Measurements from ENCODE around the gene SRRD. TPM values are rescaled to one million over a fixed set of nuclear protein-coding genes. Genes with fewer than 3 reads are reported as not detected.
"Not testable (repeated sequence)": the region's sequence is repeated elsewhere in the genome, so short reads cannot be mapped to it uniquely, and the experiment has no call there.

SRRD gene
- total and polyA plus RNA-seq, 12 donors, result 10.3 to 261 (median 17.1) TPM

DNA sequence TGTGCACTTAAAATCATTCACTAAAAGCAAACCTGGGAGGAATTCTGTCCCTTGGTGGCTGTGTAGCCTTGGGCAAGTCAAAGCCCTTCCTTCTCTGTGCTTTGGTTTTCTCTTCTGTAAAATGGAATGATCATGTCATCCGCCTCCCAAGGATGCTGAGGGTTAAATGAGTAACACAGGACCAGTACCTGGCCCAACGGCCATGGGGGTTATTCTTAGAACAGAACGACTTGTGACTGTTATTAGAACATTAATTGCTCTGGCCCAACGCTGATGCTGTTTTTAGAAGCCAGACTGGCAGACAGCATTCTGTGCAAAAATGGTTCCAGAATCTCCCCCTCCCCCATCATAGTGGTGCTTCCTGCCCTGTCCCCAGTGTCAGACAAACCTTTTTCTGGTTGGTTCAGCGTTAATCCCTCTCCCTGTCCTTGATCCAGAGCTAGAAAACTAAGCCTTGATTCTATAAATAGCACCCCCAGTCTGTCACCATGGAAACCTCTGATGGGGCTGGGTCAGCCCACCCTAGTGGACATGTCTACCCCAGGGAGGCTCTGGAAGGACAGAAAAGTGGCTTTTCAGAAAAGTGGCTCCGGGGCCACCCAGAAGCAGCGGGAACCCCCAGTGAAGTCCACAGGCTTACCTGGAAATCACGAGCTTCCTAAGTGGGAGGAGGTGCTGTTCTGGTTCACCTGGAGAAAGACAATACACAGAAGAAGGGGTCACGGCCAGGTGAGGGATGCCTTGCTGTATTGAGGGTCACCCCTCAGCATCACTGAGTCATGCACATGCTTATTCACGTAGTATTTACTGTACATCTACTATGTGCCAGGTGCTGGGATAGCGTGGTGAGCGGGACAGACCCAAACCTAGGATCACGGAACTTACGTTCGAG lies 44.1 kb downstream of the SRRD start:
- no peak for TF ChIP-seq POLR2A (IDR thresholded peaks at IDR 0.05)
- TF ChIP-seq, protein P1, sequence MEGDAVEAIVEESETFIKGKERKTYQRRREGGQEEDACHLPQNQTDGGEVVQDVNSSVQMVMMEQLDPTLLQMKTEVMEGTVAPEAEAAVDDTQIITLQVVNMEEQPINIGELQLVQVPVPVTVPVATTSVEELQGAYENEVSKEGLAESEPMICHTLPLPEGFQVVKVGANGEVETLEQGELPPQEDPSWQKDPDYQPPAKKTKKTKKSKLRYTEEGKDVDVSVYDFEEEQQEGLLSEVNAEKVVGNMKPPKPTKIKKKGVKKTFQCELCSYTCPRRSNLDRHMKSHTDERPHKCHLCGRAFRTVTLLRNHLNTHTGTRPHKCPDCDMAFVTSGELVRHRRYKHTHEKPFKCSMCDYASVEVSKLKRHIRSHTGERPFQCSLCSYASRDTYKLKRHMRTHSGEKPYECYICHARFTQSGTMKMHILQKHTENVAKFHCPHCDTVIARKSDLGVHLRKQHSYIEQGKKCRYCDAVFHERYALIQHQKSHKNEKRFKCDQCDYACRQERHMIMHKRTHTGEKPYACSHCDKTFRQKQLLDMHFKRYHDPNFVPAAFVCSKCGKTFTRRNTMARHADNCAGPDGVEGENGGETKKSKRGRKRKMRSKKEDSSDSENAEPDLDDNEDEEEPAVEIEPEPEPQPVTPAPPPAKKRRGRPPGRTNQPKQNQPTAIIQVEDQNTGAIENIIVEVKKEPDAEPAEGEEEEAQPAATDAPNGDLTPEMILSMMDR (IDR thresholded peaks at IDR 0.05), result no peak
- H3K9me3 ChIP-seq (replicated peaks in 1 of 3), result no peaks in the 10 kb centered on the region
- no peaks in the 10 kb centered on the region for H3K27me3 ChIP-seq
- no peak overlapping the region for H3K4me3 ChIP-seq
- peak in 2 of 7 donors; percentile 27 to 41 for DNase-seq
- 61 to 80% (median 65%) methylated on average over 15 of the region's 15 CpGs for WGBS, 4 donors
- peaks cover 0 to 31% of the 10 kb centered on the region in 2 donors for H3K36me3 ChIP-seq (replicated peaks in 1 of 2)
- peaks cover 5 to 19% of the 10 kb centered on the region in 2 donors for H3K4me1 ChIP-seq (replicated peaks in 1 of 2)
- intact Hi-C loops (cut with DNase I), result no loop called here
- H3K27ac ChIP-seq, result peak overlapping the region in 2 of 5 donors; percentile 15 to 71

DNA sequence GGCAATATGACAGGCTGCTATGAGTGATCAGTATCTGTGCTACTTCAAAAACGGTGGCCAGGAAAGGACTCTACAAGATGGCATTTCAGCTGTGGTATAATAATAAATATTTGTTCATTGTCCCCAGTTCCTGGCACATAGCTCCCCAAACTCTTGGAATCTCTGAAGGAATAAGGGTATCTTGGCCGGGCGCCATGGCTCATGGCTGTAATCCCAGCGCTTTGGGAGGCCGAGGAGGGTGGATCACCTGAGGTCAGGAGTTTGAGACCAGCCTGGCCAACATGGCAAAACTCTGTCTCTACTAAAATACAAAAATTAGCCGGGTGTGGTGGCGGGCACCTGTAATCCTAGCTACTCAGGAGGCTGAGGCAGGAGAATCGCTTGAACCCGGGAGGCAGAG lies 44.8 kb downstream of the SRRD start:
- DNase-seq; H3K4me3 ChIP-seq; H3K9me3 ChIP-seq (replicated peaks in 1 of 3); intact Hi-C loops (cut with DNase I); H3K27me3 ChIP-seq: not testable (repeated sequence)
- H3K27ac ChIP-seq, result peak overlapping the region in 2 of 5 donors; percentile 51 to 71
- peaks cover 5 to 19% of the 10 kb centered on the region in 2 donors for H3K4me1 ChIP-seq (replicated peaks in 1 of 2)
- WGBS, 4 donors, result 83 to 90% (median 87%) methylated on average over 9 of the region's 9 CpGs
- H3K36me3 ChIP-seq (replicated peaks in 1 of 2), result peaks cover 0 to 31% of the 10 kb centered on the region in 2 donors

- TF ChIP-seq, protein P1 (IDR thresholded peaks at IDR 0.05), result no peak
- no peak for TF ChIP-seq POLR2A (IDR thresholded peaks at IDR 0.05)
- peak; percentile 44 to 81 (median 70) for DNase-seq
- 36 to 59% (median 44%) methylated on average over 2 of the region's 2 CpGs for WGBS, 4 donors
- H3K4me1 ChIP-seq (replicated peaks in 1 of 2), result peaks cover 5 to 18% of the 10 kb centered on the region in 2 donors
- H3K36me3 ChIP-seq (replicated peaks in 1 of 2), result peaks cover 0 to 31% of the 10 kb centered on the region in 2 donors
- peak overlapping the region in 3 of 5 donors; percentile 51 to 71 (median 67) for H3K27ac ChIP-seq
- H3K27me3 ChIP-seq, result no peaks in the 10 kb centered on the region
- no peak overlapping the region for H3K4me3 ChIP-seq
- no peaks in the 10 kb centered on the region for H3K9me3 ChIP-seq (replicated peaks in 1 of 3)
- intact Hi-C loops (cut with DNase I), result no loop called here
Observed at GRCh38 chr22:26529345-26529744, 45.7 kb downstream of the SRRD start.

- Histone ChIP-seq H3K27ac (no peak overlapping the region), H3K4me3 (no peak overlapping the region), H3K9me3 (replicated peaks in 1 of 3) (no peaks in the 10 kb centered on the region), H3K4me1 (replicated peaks in 1 of 2) (no peaks in the 10 kb centered on the region), H3K27me3 (no peaks in the 10 kb centered on the region), H3K36me3 (replicated peaks in 1 of 2) (peaks cover 0 to 28% of the 10 kb centered on the region in 2 donors)
- TF ChIP-seq POLR2A (IDR thresholded peaks at IDR 0.05), result no peak
- TF ChIP-seq, protein P1 (IDR thresholded peaks at IDR 0.05), result no peak
- WGBS, 4 donors, result 82 to 95% (median 86%) methylated on average over 7 of the region's 7 CpGs
- DNase-seq, result no peak
- intact Hi-C loops (cut with DNase I), result no loop called here
Observed at GRCh38 chr22:26534171-26534855, 50.6 kb downstream of the SRRD start.

Measured in adrenal gland (tissue), 12 donors.